Measurements from ENCODE around the gene RRP8. TPM values are rescaled to one million over a fixed set of nuclear protein-coding genes. Genes with fewer than 3 reads are reported as not detected.

The RRP8 gene
- total RNA-seq, 1 experiment from 2014 or later: 17.8 TPM

GRCh38 chr11:6579681-6580080, 23.7 kb downstream of the RRP8 start (continued):
- no peak for TF ChIP-seq CTCF (IDR thresholded peaks at IDR 0.05 in 2 of 3, conservative IDR thresholded peaks at IDR 0.05 in 1 of 3; ENCODE audit: borderline replicate concordance in 1 of 3, insufficient read depth in 1 of 3, low read depth in 2 of 3, low read length in 2 of 3)
- no peak for TF ChIP-seq ZNF274 (IDR thresholded peaks at IDR 0.05; ENCODE audit: low read depth, low read length)
- no peak for TF ChIP-seq EZH2 (IDR thresholded peaks at IDR 0.05)

- no peaks in the 10 kb centered on the region for H3K9me2 ChIP-seq (ENCODE audit: insufficient read depth)
- no peaks in the 10 kb centered on the region for H3K4me1 ChIP-seq (ENCODE audit: control insufficient read depth in 1 of 2, insufficient read depth in 2 of 2, low read length in 2 of 2)
- no TSS peak for BruUV-seq (replicated peaks)
- TF ChIP-seq REST (IDR thresholded peaks at IDR 0.05; ENCODE audit: low read depth) (no peak), EGR1 (IDR thresholded peaks at IDR 0.05; ENCODE audit: low read depth) (no peak), ZFX (IDR thresholded peaks at IDR 0.05) (no peak), EZH2phosphoT487 (IDR thresholded peaks at IDR 0.05; ENCODE audit: borderline replicate concordance) (no peak), SIN3A (IDR thresholded peaks at IDR 0.05; ENCODE audit: low read depth) (no peak), CBX3 (IDR thresholded peaks at IDR 0.05; ENCODE audit: low read depth) (no peak), POLR2AphosphoS5 (IDR thresholded peaks at IDR 0.05; ENCODE audit: low read depth, low read length) (no peak), EZH2 (IDR thresholded peaks at IDR 0.05) (no peak), FOSL1 (IDR thresholded peaks at IDR 0.05; ENCODE audit: low read depth) (no peak), RAD21 (IDR thresholded peaks at IDR 0.05; ENCODE audit: low read depth) (no peak), SRF (IDR thresholded peaks at IDR 0.05; ENCODE audit: low read depth) (no peak), CTCF (IDR thresholded peaks at IDR 0.05 in 2 of 3, conservative IDR thresholded peaks at IDR 0.05 in 1 of 3; ENCODE audit: borderline replicate concordance in 1 of 3, insufficient read depth in 1 of 3, low read depth in 2 of 3, low read length in 2 of 3) (no peak), CEBPB (IDR thresholded peaks at IDR 0.05; ENCODE audit: low read depth) (no peak), MAX (IDR thresholded peaks at IDR 0.05) (no peak), POLR2A (IDR thresholded peaks at IDR 0.05; ENCODE audit: borderline replicate concordance, extremely low read depth, insufficient read depth, insufficient read length) (no peak), JUND (IDR thresholded peaks at IDR 0.05) (no peak)
- no peak for DNase-seq (ENCODE audit: low read depth, low spot score)
- H3K36me3 ChIP-seq (ENCODE audit: control insufficient read depth in 1 of 2, insufficient read depth in 2 of 2, low read length in 2 of 2): no peaks in the 10 kb centered on the region
- ChIA-PET CTCF (no interaction called here), POLR2A (interaction anchor here (0.6 kb wide), 1 partner anchor 317 kb away, joined by 3 read pairs; no protein-coding TSS in a partner anchor), RAD21 (ENCODE audit: low non-redundant PET in 1 of 2, low total read pairs in 2 of 2, uncharacterized antibody in 2 of 2, unreplicated experiment in 2 of 2) (no interaction called here)
- no peak overlapping the region for H3K4me2 ChIP-seq (ENCODE audit: low read length)
- H3K79me2 ChIP-seq (ENCODE audit: insufficient read depth, low read length): peaks cover 5% of the 10 kb centered on the region; the same call in 1 of the 2 replicates
- peak; percentile 66; the same call in 1 of the 2 replicates for ATAC-seq
- no peak overlapping the region for H3K27ac ChIP-seq (ENCODE audit: low read depth, low read length)
- intact Hi-C loops (cut with micrococcal nuclease): no loop called here
- no peak overlapping the region for H3K4me3 ChIP-seq (replicated peaks in 1 of 2; ENCODE audit: low read depth in 1 of 2, low read length in 2 of 2)
- no peaks in the 10 kb centered on the region for H3K27me3 ChIP-seq (ENCODE audit: insufficient read depth, low read length)
- H4K20me1 ChIP-seq (ENCODE audit: insufficient read depth): no peaks in the 10 kb centered on the region
- no peak overlapping the region for H3K9ac ChIP-seq (ENCODE audit: low read length)
- no peaks in the 10 kb centered on the region for H3K9me3 ChIP-seq (ENCODE audit: control insufficient read depth in 1 of 2, insufficient read depth in 1 of 2, low read depth in 1 of 2, low read length in 2 of 2)
- H2AFZ ChIP-seq (ENCODE audit: low read depth, low read length, poor library complexity, severe bottlenecking): no peak overlapping the region
Observed at GRCh38 chr11:6578134-6578533, 25.3 kb downstream of the RRP8 start.

All from HCT116 (cell line).